Motor neuron (in vitro differentiated cells): ENCODE data around the gene ZNF534. TPM values are rescaled to one million over a fixed set of nuclear protein-coding genes. Genes with fewer than 3 reads are reported as not detected.

ENCODE experiments used
- ATAC-seq, 8 experiments: fragments of 200-7000 bp; cut with Tn5 transposase; replicated peaks in 6 of 8; 2 replicates each; pipeline ENCODE4 v1.8.0; 2021; ENCODE audit warnings: mild to moderate bottlenecking in 8 of 8, moderate library complexity in 8 of 8
- H3K27ac ChIP-seq, 2 donors: fragments of 250-450 bp; sonication (Bioruptor Pico); 2 replicates each; pipeline ENCODE4 v1.9.0; 2021; ENCODE audit warnings: antibody characterized with exemption in 2 of 2, mild to moderate bottlenecking in 2 of 2, moderate library complexity in 1 of 2
- H3K4me1 ChIP-seq, 2 donors: fragments of 250-450 bp; sonication (Bioruptor Pico); replicated peaks in 1 of 2; 2 replicates each; pipeline ENCODE4 v1.6.1; 2021; ENCODE audit warnings: antibody characterized with exemption in 2 of 2, mild to moderate bottlenecking in 2 of 2, moderate library complexity in 1 of 2
- H3K4me3 ChIP-seq, 5 donors: fragments of 250-450 bp; sonication (Bioruptor Pico); 2 replicates each; pipeline ENCODE4 v1.9.0; 2021; ENCODE audit warnings: antibody characterized with exemption in 5 of 5, mild to moderate bottlenecking in 5 of 5, moderate library complexity in 4 of 5
- WGBS, 10 experiments: fragments of 450-650 bp; shearing (Covaris generic); methylation state at CpG; one replicate each; pipeline ENCODE4 v1.0.0; 2022; 5-methylcytosine and 5-hydroxymethylcytosine counted together
- in situ Hi-C, 9 experiments: fragments of 400-800 bp; cut with MboI; loops; one replicate each; pipeline ENCODE4 v1.15.0; 2021; ENCODE audit warnings: low sequenced_read_pairs in 9 of 9, low pct_unique_long_range_greater_than_20kb in 2 of 9; ENCODE audit not compliant: unreplicated experiment in 9 of 9
- total RNA-seq, 8 experiments: library from RNA; unstranded; fragments of 300-600 nt; gene quantifications; 2 replicates each; pipeline versions ENCODE4 v1.2.3 to v1.2.4, GENCODE V29; 2022

ZNF534 gene
- total RNA-seq, result under 1 TPM in 6 of 8 experiments, not detected in 2; 0.05 to 0.78 (median 0.22) TPM

- WGBS, 10 experiments, result 74 to 100% (median 91%) methylated on average over 1 to 14 of the region's 27 CpGs; no CpG with 5 or more reads in 4 of the 10 experiments
- ATAC-seq, result no peak
- in situ Hi-C loops, result no loop called here
Measured at GRCh38 chr19:52428937-52429336, at the start of gene ZNF534. ZNF534 (plus strand) TSS chr19:52429148; CDS start chr19:52431475, 2,327 bp downstream.

GRCh38 chr19:52391135-52391534, 37.8 kb upstream of the ZNF534 start:
- Histone ChIP-seq H3K4me3 (no peak overlapping the region), H3K27ac (no peak overlapping the region), H3K4me1 (no peaks in the 10 kb centered on the region)
- ATAC-seq, result no peak
- in situ Hi-C loops, result no loop called here
- 0 to 60% (median 33%) methylated on average over 1 of the region's 1 CpG; no CpG with 5 or more reads in 5 of the 10 experiments for WGBS, 10 experiments

More at GRCh38 chr19:52428937-52429336, at the start of gene ZNF534:
- no peak within 1 kb of the TSS for H3K27ac ChIP-seq
- no peak within 1 kb of the TSS for H3K4me3 ChIP-seq
- no peaks in the 10 kb centered on the region for H3K4me1 ChIP-seq

- Histone ChIP-seq H3K4me1 (no peaks in the 10 kb centered on the region), H3K4me3 (peak within 1 kb of the TSS in 1 of 5 donors; percentile 73), H3K27ac (no peak within 1 kb of the TSS)
- peak in 5 of 8 experiments; percentile 99 to 100 (median 100) for ATAC-seq
- 1 to 91% (median 15%) methylated on average over 8 to 23 of the region's 36 CpGs; no CpG with 5 or more reads in 1 of the 10 experiments for whole genome bisulfite sequencing, 10 experiments
- in situ Hi-C loops, result no loop called here
Measured at GRCh38 chr19:52397310-52398080, 31.5 kb upstream of the ZNF534 start, which contains the start of gene ZNF528. ZNF528 (plus strand) TSS chr19:52397849; CDS start chr19:52402014, 4,165 bp downstream.

- peak in 5 of 8 experiments; percentile 29 to 74 (median 63) for ATAC-seq
- 0 to 92% (median 7%) methylated on average over 1 to 9 of the region's 14 CpGs; no CpG with 5 or more reads in 1 of the 10 experiments for WGBS, 10 experiments
- in situ Hi-C loops, result no loop called here
- no peak overlapping the region for H3K27ac ChIP-seq
- peak overlapping the region in 1 of 5 donors; percentile 73 for H3K4me3 ChIP-seq
- no peaks in the 10 kb centered on the region for H3K4me1 ChIP-seq
Measured at GRCh38 chr19:52398081-52398441, 30.9 kb upstream of the ZNF534 start.

GRCh38 chr19:52410276-52410675, 18.7 kb upstream of the ZNF534 start:
- in situ Hi-C loops, result no loop called here
- no peak overlapping the region for H3K27ac ChIP-seq
- WGBS, 10 experiments, result 81 to 100% (median 100%) methylated on average over 1 to 4 of the region's 6 CpGs; no CpG with 5 or more reads in 1 of the 10 experiments
- no peaks in the 10 kb centered on the region for H3K4me1 ChIP-seq
- ATAC-seq, result no peak
- H3K4me3 ChIP-seq, result no peak overlapping the region

GRCh38 chr19:52415711-52416110, 13.2 kb upstream of the ZNF534 start:
- Histone ChIP-seq H3K4me1 (no peaks in the 10 kb centered on the region), H3K27ac (no peak overlapping the region), H3K4me3 (no peak overlapping the region)
- 59 to 100% (median 79%) methylated on average over 1 to 5 of the region's 5 CpGs; no CpG with 5 or more reads in 2 of the 10 experiments for WGBS, 10 experiments
- ATAC-seq, result no peak
- in situ Hi-C loops, result no loop called here

- no peak for ATAC-seq
- in situ Hi-C loops, result no loop called here
- 22 to 70% (median 28%) methylated on average over 1 to 3 of the region's 3 CpGs; no CpG with 5 or more reads in 5 of the 10 experiments for WGBS, 10 experiments
- H3K4me1 ChIP-seq, result no peaks in the 10 kb centered on the region
- no peak overlapping the region for H3K4me3 ChIP-seq
- H3K27ac ChIP-seq, result no peak overlapping the region
Measured at GRCh38 chr19:52442179-52442578, 13.2 kb downstream of the ZNF534 start.

- H3K27ac ChIP-seq, result no peak overlapping the region
- no peaks in the 10 kb centered on the region for H3K4me1 ChIP-seq
- ATAC-seq, result no peak
- 0 to 71% (median 50%) methylated on average over 1 of the region's 2 CpGs; no CpG with 5 or more reads in 7 of the 10 experiments for WGBS, 10 experiments
- H3K4me3 ChIP-seq, result no peak overlapping the region
- in situ Hi-C loops, result no loop called here
Measured at GRCh38 chr19:52444506-52444905, 15.6 kb downstream of the ZNF534 start.

GRCh38 chr19:52451241-52451640, 22.3 kb downstream of the ZNF534 start:
- WGBS, 10 experiments, result 5 to 100% (median 85%) methylated on average over 1 to 18 of the region's 41 CpGs; no CpG with 5 or more reads in 3 of the 10 experiments

GRCh38 chr19:52453324-52454094, 24.6 kb downstream of the ZNF534 start, which contains the start of gene ZNF578:
ZNF578 (plus strand) TSS chr19:52453553; CDS start chr19:52501846, 48,293 bp downstream.
- H3K4me1 ChIP-seq, result no peaks in the 10 kb centered on the region
- 16 to 95% (median 95%) methylated on average over 5 to 19 of the region's 48 CpGs; no CpG with 5 or more reads in 7 of the 10 experiments for WGBS, 10 experiments
- no peak within 1 kb of the TSS for H3K27ac ChIP-seq
- peak in 5 of 8 experiments; percentile 74 to 99 (median 96) for ATAC-seq
- in situ Hi-C loops, result no loop called here
- H3K4me3 ChIP-seq, result peak within 1 kb of the TSS in 1 of 5 donors; percentile 70

More at GRCh38 chr19:52451241-52451640, 22.3 kb downstream of the ZNF534 start:
- H3K27ac ChIP-seq, result no peak overlapping the region
- H3K4me3 ChIP-seq, result no peak overlapping the region
- no peaks in the 10 kb centered on the region for H3K4me1 ChIP-seq
- in situ Hi-C loops, result no loop called here
- no peak for ATAC-seq

GRCh38 chr19:52464798-52465470, 36.0 kb downstream of the ZNF534 start:
- no peak overlapping the region for H3K27ac ChIP-seq
- no peak for ATAC-seq

GRCh38 chr19:52473655-52474350, 44.9 kb downstream of the ZNF534 start:
- no peaks in the 10 kb centered on the region for H3K4me1 ChIP-seq
- no peak overlapping the region for H3K4me3 ChIP-seq
- no peak for ATAC-seq
- in situ Hi-C loops, result no loop called here
- H3K27ac ChIP-seq, result no peak overlapping the region
- WGBS, 10 experiments, result 25 to 100% (median 48%) methylated on average over 1 to 3 of the region's 3 CpGs

More at GRCh38 chr19:52464798-52465470, 36.0 kb downstream of the ZNF534 start:
- Histone ChIP-seq H3K4me3 (no peak overlapping the region), H3K4me1 (no peaks in the 10 kb centered on the region)
- in situ Hi-C loops, result no loop called here
- WGBS, 10 experiments, result 20 to 100% (median 67%) methylated on average over 1 to 8 of the region's 14 CpGs
